ENCODE measurements around the gene WNT3. TPM values are rescaled to one million over a fixed set of nuclear protein-coding genes. Genes with fewer than 3 reads are reported as not detected.

WNT3 gene
- total RNA-seq, 2 experiments from 2014 or later, result not detected

- peaks cover 57% of the 10 kb centered on the region for H3K36me3 Mint-ChIP-seq (ENCODE audit: low read depth)
- TF ChIP-seq, protein P1, sequence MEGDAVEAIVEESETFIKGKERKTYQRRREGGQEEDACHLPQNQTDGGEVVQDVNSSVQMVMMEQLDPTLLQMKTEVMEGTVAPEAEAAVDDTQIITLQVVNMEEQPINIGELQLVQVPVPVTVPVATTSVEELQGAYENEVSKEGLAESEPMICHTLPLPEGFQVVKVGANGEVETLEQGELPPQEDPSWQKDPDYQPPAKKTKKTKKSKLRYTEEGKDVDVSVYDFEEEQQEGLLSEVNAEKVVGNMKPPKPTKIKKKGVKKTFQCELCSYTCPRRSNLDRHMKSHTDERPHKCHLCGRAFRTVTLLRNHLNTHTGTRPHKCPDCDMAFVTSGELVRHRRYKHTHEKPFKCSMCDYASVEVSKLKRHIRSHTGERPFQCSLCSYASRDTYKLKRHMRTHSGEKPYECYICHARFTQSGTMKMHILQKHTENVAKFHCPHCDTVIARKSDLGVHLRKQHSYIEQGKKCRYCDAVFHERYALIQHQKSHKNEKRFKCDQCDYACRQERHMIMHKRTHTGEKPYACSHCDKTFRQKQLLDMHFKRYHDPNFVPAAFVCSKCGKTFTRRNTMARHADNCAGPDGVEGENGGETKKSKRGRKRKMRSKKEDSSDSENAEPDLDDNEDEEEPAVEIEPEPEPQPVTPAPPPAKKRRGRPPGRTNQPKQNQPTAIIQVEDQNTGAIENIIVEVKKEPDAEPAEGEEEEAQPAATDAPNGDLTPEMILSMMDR (IDR thresholded peaks at IDR 0.05), result no peak
- CTCF ChIA-PET, result no interaction called here
Measured at GRCh38 chr17:46717999-46718398, 100.5 kb downstream of the WNT3 start.

More at GRCh38 chr17:46717999-46718398, 100.5 kb downstream of the WNT3 start:
- intact Hi-C loops (cut with DNase I, micrococcal nuclease), result no loop called here
- DNase-seq (no peak), ATAC-seq (ENCODE audit: poor library complexity) (no peak)
- Histone ChIP-seq H3K27ac (ENCODE audit: low read depth in 1 of 2, low read length in 2 of 2) (no peak overlapping the region), H3K36me3 (ENCODE audit: insufficient read depth, low read length) (peaks cover 30% of the 10 kb centered on the region), H3K4me1 (ENCODE audit: insufficient read depth, low read length) (no peaks in the 10 kb centered on the region), H3K4me3 (ENCODE audit: low read length) (no peak overlapping the region), H3K27me3 (ENCODE audit: control insufficient read depth in 1 of 2, insufficient read depth in 2 of 2, low read length in 2 of 2) (no peaks in the 10 kb centered on the region), H3K9me3 (ENCODE audit: control insufficient read depth in 1 of 2, insufficient read depth in 1 of 2, low read length in 2 of 2) (no peaks in the 10 kb centered on the region)
- Mint-ChIP-seq H3K27me3 (no peaks in the 10 kb centered on the region), H3K9me3 (no peaks in the 10 kb centered on the region), H3K4me1 (ENCODE audit: low read depth) (peaks cover under 1% of the 10 kb centered on the region), H3K4me3 (no peak overlapping the region), H3K27ac (no peak overlapping the region)
- POLR2A ChIA-PET, result no interaction called here

Other genes with a start within 250 kb of the WNT3 start
- gene ARL17A, start 239.0 kb downstream of the WNT3 start, total RNA-seq, result 10 to 100 TPM; 16.5 to 20.0 TPM
- 10 to 100 TPM; 17.7 to 19.1 TPM for gene NSF, start 228.0 kb downstream of the WNT3 start, total RNA-seq
- not detected for gene WNT9B, start 32.9 kb upstream of the WNT3 start, total RNA-seq
- 10 to 100 TPM; 46.6 to 51.7 TPM for gene GOSR2, start 104.5 kb upstream of the WNT3 start, total RNA-seq
- not detected for gene RPRML, start 160.6 kb upstream of the WNT3 start, total RNA-seq